Kidney (tissue), 22 donors: Measurements from ENCODE around the gene CNOT3. TPM values are rescaled to one million over a fixed set of nuclear protein-coding genes. Genes with fewer than 3 reads are reported as not detected.
"Not testable (repeated sequence)": the region's sequence is repeated elsewhere in the genome, so short reads cannot be mapped to it uniquely, and the experiment has no call there.

ENCODE experiments used
- DNase-seq, 5 donors: peaks; one replicate each; pipeline ENCODE4 v3.0.0-alpha.2; 2013 to 2020
- FAIRE-seq: peaks from 2 replicates; lab custom pipeline; 2012; peaks lifted over from hg19 to GRCh38; lab: Jason Lieb, UNC
- H3K27ac ChIP-seq, 2 donors: one replicate each; pipeline ENCODE4 v1.7.0; 2013; ENCODE audit warnings: low read depth in 2 of 2, low read length in 2 of 2, inconsistent platforms in 1 of 2
- H3K27me3 ChIP-seq: one replicate; pipeline ENCODE4 v1.7.1; 2013; ENCODE audit warnings: low read length, inconsistent platforms; ENCODE audit not compliant: control insufficient read depth, insufficient read depth
- H3K36me3 ChIP-seq, 3 donors: one replicate each; pipeline versions ENCODE4 v1.7.0 to v1.7.1; 2013; ENCODE audit warnings: low read length in 3 of 3, control low read depth in 1 of 3, inconsistent platforms in 1 of 3; ENCODE audit not compliant: insufficient read depth in 3 of 3, control insufficient read depth in 2 of 3
- H3K4me1 ChIP-seq, 3 donors: one replicate each; pipeline versions ENCODE4 v1.7.0 to v1.7.1; 2013; ENCODE audit warnings: low read length in 3 of 3, inconsistent platforms in 1 of 3, low read depth in 1 of 3; ENCODE audit not compliant: control insufficient read depth in 2 of 3, insufficient read depth in 2 of 3
- H3K4me3 ChIP-seq, 3 donors: one replicate each; pipeline versions ENCODE4 v1.7.0 to v1.8.1; 2013; ENCODE audit warnings: low read length in 3 of 3, control low read depth in 1 of 3, inconsistent platforms in 1 of 3
- H3K9ac ChIP-seq, 3 donors: one replicate each; pipeline versions ENCODE4 v1.7.0 to v1.7.1; 2013; ENCODE audit warnings: low read length in 3 of 3, control low read depth in 1 of 3, inconsistent platforms in 1 of 3
- H3K9me3 ChIP-seq, 3 donors: one replicate each; pipeline versions ENCODE4 v1.7.0 to v1.7.1; 2013; ENCODE audit warnings: low read length in 3 of 3, control low read depth in 1 of 3, inconsistent platforms in 1 of 3; ENCODE audit not compliant: control insufficient read depth in 2 of 3, insufficient read depth in 1 of 3
- intact Hi-C: fragments of 100-400 bp; cut with DNase I; formaldehyde crosslinking; loops from one replicate; pipeline ENCODE4 v1.11.1; 2022
- long read RNA-seq, 10 donors: library from polyadenylated mRNA in 1 of 10; unstranded in 1 of 10; transcript quantifications; one replicate each; pipeline ENCODE4 v2.0.0 and lab custom pipeline, GENCODE V29; 2021 to 2026
- polyA plus RNA-seq: library from polyadenylated mRNA; stranded (reverse); fragments of 350-450 nt; fragmentation: Illumina TruSeq; extraction: RNeasy Lipid Tissue Mini Kit (QIAGEN cat#74804); gene quantifications from one replicate; pipeline ENCODE4 v1.2.3, GENCODE V29; 2014; ENCODE audit warnings: low read depth, low replicate concordance; ENCODE audit not compliant: insufficient read depth
- total RNA-seq: library from RNA; stranded (reverse); fragmentation: NEBNext Ultra II Directional; extraction: Animal tissue kit (Norgen Biotek cat#: 25700); gene quantifications from one replicate; pipeline ENCODE4 v1.2.1, GENCODE V29; 2021
- TF ChIP-seq, protein P1 (sequence below): IDR thresholded peaks from 3 replicates; pipeline ENCODE4 v1.5.1; 2012; ENCODE audit warnings: mild to moderate bottlenecking, moderate library complexity, borderline replicate concordance; ENCODE audit not compliant: insufficient read depth; ENCODE audit errors: extremely low read depth
- donor health status: control.
- donor health status: control.
- donor health status: control.
- donor health status: control.
- donor health status: control.
- donor health status: DM: yes; HTN: yes; CAD: no.
- donor health status: Normal renal cell carcinoma (clear cell type).

The CNOT3 gene
- total RNA-seq (38.1 TPM), polyA plus RNA-seq (30.8 TPM)
- long read RNA-seq, donor 1, partial matches to known transcripts: 6 of 9 reads
- long read RNA-seq, donor 1, other reads (novel, unspliced or antisense): 0 of 9 reads
- long read RNA-seq, donor 2, full-length matches to known transcripts: 2 of 20 reads
- long read RNA-seq, donor 2, partial matches to known transcripts: 18 of 20 reads
- long read RNA-seq, donor 2, other reads (novel, unspliced or antisense): 0 of 20 reads
- long read RNA-seq, donor 3, partial matches to known transcripts: 0 of 1 reads
- long read RNA-seq, donor 3, other reads (novel, unspliced or antisense): 0 of 1 reads
- long read RNA-seq, donor 4, partial matches to known transcripts: 0 of 1 reads
- long read RNA-seq, donor 4, other reads (novel, unspliced or antisense): 0 of 1 reads
- long read RNA-seq, donor 5: 0 reads
- long read RNA-seq, donor 6: 0 reads
- long read RNA-seq, donor 7, partial matches to known transcripts: 5 of 7 reads
- long read RNA-seq, donor 7, other reads (novel, unspliced or antisense): 2 of 7 reads
- long read RNA-seq, donor 8, partial matches to known transcripts: 24 of 25 reads
- long read RNA-seq, donor 8, other reads (novel, unspliced or antisense): 0 of 25 reads
- long read RNA-seq, donor 9: 0 reads
- long read RNA-seq, donor 10: 0 reads

DNA sequence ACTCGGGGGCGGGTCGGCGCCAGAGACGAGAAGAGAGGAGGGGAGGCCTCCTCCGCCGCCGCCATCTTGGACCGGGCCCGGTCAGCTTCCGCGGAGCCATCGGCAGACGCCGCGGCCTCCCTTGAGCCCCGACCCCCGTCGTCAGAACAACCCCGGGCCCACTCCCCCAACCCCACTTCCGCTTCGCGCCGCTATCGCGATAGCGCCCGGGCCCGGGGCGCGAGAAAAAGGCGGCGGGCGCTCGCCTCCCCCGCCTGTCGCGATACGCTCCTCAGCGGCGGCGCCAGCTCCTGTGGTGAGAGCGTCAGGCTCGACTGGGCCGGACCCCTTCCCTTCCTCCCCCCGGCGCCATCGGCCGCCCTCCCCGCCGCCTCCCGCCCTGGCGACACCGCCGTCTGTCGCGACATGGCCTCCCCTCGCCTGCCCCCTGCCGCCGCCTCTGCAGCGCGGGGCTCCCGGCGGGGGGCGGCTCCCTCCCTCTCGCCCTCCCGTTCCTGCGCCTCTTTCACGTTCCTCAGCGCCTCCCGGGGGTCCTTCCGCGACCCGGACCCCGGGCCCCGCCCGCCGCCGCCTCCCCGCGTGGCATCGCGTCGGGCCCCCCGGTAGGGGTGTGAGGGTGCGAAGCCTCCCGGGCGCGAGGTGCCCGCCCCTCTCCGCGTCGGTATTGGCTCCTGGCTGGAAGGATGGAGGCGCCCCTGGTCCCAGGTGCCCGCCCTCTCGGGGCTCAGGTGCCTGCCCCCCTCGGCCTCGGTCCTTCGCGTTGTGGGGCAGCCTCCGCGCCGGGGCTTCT, at the start of gene CNOT3:
Gene CNOT3 (plus strand): TSS at position 64 of the 790 bp plus-strand sequence. CDS start 5,217 bp downstream, outside the sequence.
- Histone ChIP-seq H3K9ac (peak within 1 kb of the TSS; percentile 57 to 70 (median 63)), H3K27me3 (no peaks in the 10 kb centered on the region), H3K4me1 (peaks cover 0 to 30% (median 0%) of the 10 kb centered on the region in 3 donors), H3K36me3 (peaks cover 3 to 12% (median 4%) of the 10 kb centered on the region in 3 donors), H3K27ac (peak within 1 kb of the TSS; percentile 84 to 88), H3K9me3 (no peaks in the 10 kb centered on the region), H3K4me3 (peak within 1 kb of the TSS; percentile 80 to 96 (median 87))
- FAIRE-seq: no peak
- DNase-seq: peak in 4 of 5 donors; percentile 12 to 87 (median 62)
- intact Hi-C loops: no loop called here
- TF ChIP-seq, protein P1, sequence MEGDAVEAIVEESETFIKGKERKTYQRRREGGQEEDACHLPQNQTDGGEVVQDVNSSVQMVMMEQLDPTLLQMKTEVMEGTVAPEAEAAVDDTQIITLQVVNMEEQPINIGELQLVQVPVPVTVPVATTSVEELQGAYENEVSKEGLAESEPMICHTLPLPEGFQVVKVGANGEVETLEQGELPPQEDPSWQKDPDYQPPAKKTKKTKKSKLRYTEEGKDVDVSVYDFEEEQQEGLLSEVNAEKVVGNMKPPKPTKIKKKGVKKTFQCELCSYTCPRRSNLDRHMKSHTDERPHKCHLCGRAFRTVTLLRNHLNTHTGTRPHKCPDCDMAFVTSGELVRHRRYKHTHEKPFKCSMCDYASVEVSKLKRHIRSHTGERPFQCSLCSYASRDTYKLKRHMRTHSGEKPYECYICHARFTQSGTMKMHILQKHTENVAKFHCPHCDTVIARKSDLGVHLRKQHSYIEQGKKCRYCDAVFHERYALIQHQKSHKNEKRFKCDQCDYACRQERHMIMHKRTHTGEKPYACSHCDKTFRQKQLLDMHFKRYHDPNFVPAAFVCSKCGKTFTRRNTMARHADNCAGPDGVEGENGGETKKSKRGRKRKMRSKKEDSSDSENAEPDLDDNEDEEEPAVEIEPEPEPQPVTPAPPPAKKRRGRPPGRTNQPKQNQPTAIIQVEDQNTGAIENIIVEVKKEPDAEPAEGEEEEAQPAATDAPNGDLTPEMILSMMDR: no peak

DNA sequence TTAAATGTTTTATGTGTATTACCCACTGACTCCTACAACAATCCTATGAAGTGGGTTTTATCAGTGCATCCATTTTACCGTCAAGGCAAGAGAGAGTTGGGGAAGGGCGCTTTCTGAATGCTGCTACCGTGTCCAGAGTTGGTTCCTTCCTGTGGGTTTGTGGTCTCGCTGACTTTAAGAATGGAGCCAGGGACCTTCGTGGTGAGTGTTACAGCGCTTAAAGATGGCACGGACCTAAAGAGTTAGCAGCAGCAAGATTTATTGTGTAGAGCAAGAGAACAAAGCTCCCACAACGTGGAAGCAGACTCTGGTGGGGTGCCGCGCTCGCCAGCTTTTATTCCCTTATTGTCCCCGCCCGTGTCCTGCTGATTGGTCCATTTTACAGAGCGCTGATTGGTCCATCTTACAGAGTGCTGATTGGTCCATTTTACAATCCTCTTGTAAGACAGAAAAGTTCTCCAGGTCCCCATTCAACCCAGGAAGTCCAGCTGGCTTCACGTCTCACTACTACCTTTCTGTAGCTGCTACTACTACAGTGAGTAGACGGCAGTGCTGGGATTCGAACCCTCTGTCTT, 43.0 kb upstream of the CNOT3 start:
- FAIRE-seq (no peak), DNase-seq (peak in 1 of 5 donors; percentile 12)
- Histone ChIP-seq H3K4me3 (no peak overlapping the region), H3K9ac (no peak overlapping the region), H3K27ac (no peak overlapping the region), H3K36me3 (no peaks in the 10 kb centered on the region), H3K4me1 (no peaks in the 10 kb centered on the region), H3K27me3 (no peaks in the 10 kb centered on the region), H3K9me3 (no peaks in the 10 kb centered on the region)
- TF ChIP-seq, protein P1: no peak
- intact Hi-C loops: no loop called here

DNA sequence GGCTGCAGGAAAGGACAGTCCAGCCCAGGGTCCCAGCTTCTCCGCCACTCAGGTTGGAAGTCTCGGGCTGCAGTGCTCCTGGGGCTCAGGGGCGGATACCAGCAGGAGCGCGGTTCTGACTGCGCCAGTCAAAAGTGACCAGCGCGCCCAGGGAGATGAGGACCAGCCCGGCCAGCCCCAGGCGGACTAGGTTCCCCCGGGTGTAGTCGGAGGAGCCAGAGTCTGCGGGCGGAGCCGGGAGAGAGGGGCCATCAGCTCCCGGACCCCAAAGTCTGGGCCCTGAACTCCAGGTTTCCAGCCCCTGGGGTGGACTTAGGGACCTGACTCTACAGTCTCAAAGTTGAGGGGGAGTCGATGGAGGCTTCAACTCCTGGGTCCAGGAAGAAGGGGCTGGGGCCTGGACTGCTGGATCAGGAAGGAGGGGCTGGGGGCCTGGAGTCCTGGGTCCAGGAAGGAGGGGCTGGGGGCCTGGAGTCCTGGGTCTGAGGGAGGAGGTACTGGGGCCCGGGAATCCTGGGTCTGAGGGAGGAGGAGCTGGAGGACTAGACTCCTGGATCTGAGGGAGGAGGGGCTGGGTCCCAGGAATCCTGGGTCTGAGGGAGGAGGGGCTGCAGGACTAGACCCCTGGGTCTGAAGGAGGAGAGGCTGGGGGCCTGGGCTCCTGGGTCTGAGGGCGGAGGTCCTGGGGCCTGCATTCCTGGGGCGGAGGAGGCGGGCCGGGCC, 42.3 kb upstream of the CNOT3 start:
- no peak overlapping the region for H3K27ac ChIP-seq

DNA sequence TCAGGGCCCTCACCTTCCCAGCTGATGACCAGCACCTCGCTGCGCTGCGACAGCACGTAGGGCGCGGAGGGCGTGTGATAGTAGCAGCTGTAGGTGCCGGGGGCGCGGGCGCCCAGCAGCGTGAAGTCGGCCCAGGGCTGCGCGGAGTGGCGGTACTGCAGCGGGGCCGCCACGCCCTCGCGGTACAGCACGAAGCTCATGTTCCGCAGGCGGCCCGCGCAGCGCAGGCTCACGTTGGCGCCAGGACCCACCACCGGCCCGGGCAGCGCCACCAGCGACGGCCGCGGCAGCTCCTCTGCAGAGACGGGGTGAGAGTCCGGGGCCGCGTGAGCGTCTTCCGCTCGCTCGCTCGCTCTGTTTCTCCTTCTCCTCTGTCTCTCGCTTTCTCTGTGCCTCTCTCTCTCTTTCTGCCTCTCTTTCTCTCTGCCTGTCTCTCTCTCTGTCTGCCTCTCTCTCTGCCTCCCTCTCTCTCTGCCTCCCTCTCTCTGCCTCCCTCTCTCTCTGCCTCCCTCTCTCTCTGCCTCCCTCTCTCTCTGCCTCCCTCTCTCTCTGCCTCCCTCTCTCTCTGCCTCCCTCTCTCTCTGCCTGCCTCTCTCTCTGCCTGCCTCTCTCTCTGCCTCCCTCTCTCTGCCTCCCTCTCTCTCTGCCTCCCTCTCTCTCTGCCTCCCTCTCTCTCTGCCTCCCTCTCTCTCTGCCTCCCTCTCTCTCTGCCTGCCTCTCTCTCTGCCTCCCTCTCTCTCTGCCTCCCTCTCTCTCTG, 41.5 kb upstream of the CNOT3 start:
- peak in 4 of 5 donors; percentile 36 to 78 (median 48) for DNase-seq
- H3K4me1 ChIP-seq, H3K9ac ChIP-seq, H3K27ac ChIP-seq, H3K36me3 ChIP-seq, H3K9me3 ChIP-seq, H3K27me3 ChIP-seq, intact Hi-C loops, FAIRE-seq, H3K4me3 ChIP-seq: not testable (repeated sequence)

More for the DNA sequence above, 42.3 kb upstream of the CNOT3 start:
- TF ChIP-seq, protein P1: no peak
- Histone ChIP-seq H3K9me3 (no peaks in the 10 kb centered on the region), H3K27me3 (no peaks in the 10 kb centered on the region), H3K4me1 (no peaks in the 10 kb centered on the region), H3K36me3 (no peaks in the 10 kb centered on the region), H3K4me3 (no peak overlapping the region), H3K9ac (no peak overlapping the region)
- no peak for FAIRE-seq
- intact Hi-C loops: no loop called here
- peak in 1 of 5 donors; percentile 66 for DNase-seq
